ENCODE data around the gene STK11.
A peak's percentile ranks its signal among the peaks of the same experiment; 100 is the strongest.
"Not testable (repeated sequence)": the region's sequence is repeated elsewhere in the genome, so short reads cannot be mapped to it uniquely, and the experiment has no call there.

STK11 gene

GRCh38 chr19:1243768-1244692 lies 38.5 kb downstream of the STK11 start:
- Histone ChIP-seq H3K4me3 (ENCODE audit: low read depth, low read length) (no peak overlapping the region), H3K9ac (ENCODE audit: low read depth, low read length) (no peak overlapping the region)

GRCh38 chr19:1244693-1245451 lies 39.3 kb downstream of the STK11 start:
- H3K9me3 ChIP-seq (ENCODE audit: control insufficient read depth, insufficient read depth, low read length), result no peaks in the 10 kb centered on the region
- H3K27ac ChIP-seq (ENCODE audit: low read depth, low read length), result peak overlapping the region; percentile 58
- 0 out of 2 replicates have a peak, but pooled peaks cover under 1% of the 10 kb centered on the region for H3K4me1 ChIP-seq (ENCODE audit: control insufficient read depth, insufficient read depth, low read length)
- no peaks in the 10 kb centered on the region for H3K27me3 ChIP-seq (ENCODE audit: control insufficient read depth, insufficient read depth, low read length)
- H3K9ac ChIP-seq (ENCODE audit: low read depth, low read length), result no peak overlapping the region
- H3K4me3 ChIP-seq (ENCODE audit: low read depth, low read length), result no peak overlapping the region
- H3K36me3 ChIP-seq (ENCODE audit: control insufficient read depth, insufficient read depth, low read length), result no peaks in the 10 kb centered on the region

More at GRCh38 chr19:1243768-1244692, 38.5 kb downstream of the STK11 start:
- Histone ChIP-seq H3K9me3 (ENCODE audit: control insufficient read depth, insufficient read depth, low read length) (no peaks in the 10 kb centered on the region), H3K27me3 (ENCODE audit: control insufficient read depth, insufficient read depth, low read length) (no peaks in the 10 kb centered on the region), H3K4me1 (ENCODE audit: control insufficient read depth, insufficient read depth, low read length) (0 out of 2 replicates have a peak, but pooled peaks cover 2% of the 10 kb centered on the region), H3K27ac (ENCODE audit: low read depth, low read length) (peak overlapping the region; percentile 58), H3K36me3 (ENCODE audit: control insufficient read depth, insufficient read depth, low read length) (no peaks in the 10 kb centered on the region)

GRCh38 chr19:1245494-1246264 lies 40.1 kb downstream of the STK11 start:
- no peak overlapping the region for H3K9ac ChIP-seq (ENCODE audit: low read depth, low read length)
- H3K9me3 ChIP-seq (ENCODE audit: control insufficient read depth, insufficient read depth, low read length), result no peaks in the 10 kb centered on the region
- H3K27ac ChIP-seq (ENCODE audit: low read depth, low read length), result no peak overlapping the region
- H3K4me3 ChIP-seq (ENCODE audit: low read depth, low read length), result no peak overlapping the region
- H3K27me3 ChIP-seq (ENCODE audit: control insufficient read depth, insufficient read depth, low read length), result no peaks in the 10 kb centered on the region
- no peaks in the 10 kb centered on the region for H3K4me1 ChIP-seq (ENCODE audit: control insufficient read depth, insufficient read depth, low read length)
- H3K36me3 ChIP-seq (ENCODE audit: control insufficient read depth, insufficient read depth, low read length), result no peaks in the 10 kb centered on the region

- not testable (repeated sequence) for H3K36me3 ChIP-seq (ENCODE audit: control insufficient read depth, insufficient read depth, low read length); H3K27ac ChIP-seq (ENCODE audit: low read depth, low read length); H3K9me3 ChIP-seq (ENCODE audit: control insufficient read depth, insufficient read depth, low read length); H3K9ac ChIP-seq (ENCODE audit: low read depth, low read length); H3K27me3 ChIP-seq (ENCODE audit: control insufficient read depth, insufficient read depth, low read length); H3K4me1 ChIP-seq (ENCODE audit: control insufficient read depth, insufficient read depth, low read length); H3K4me3 ChIP-seq (ENCODE audit: low read depth, low read length)
These were observed 40.9 kb downstream of the STK11 start for GRCh38 chr19:1246265-1247087.

GRCh38 chr19:1247748-1248138 lies 42.2 kb downstream of the STK11 start:
- H3K4me1 ChIP-seq (ENCODE audit: control insufficient read depth, insufficient read depth, low read length), result no peaks in the 10 kb centered on the region
- no peaks in the 10 kb centered on the region for H3K9me3 ChIP-seq (ENCODE audit: control insufficient read depth, insufficient read depth, low read length)
- H3K4me3 ChIP-seq (ENCODE audit: low read depth, low read length), result peak overlapping the region; percentile 92; the same call in 1 of the 2 replicates
- H3K27ac ChIP-seq (ENCODE audit: low read depth, low read length), result peak overlapping the region; percentile 99
- H3K36me3 ChIP-seq (ENCODE audit: control insufficient read depth, insufficient read depth, low read length), result peaks cover 9% of the 10 kb centered on the region
- H3K27me3 ChIP-seq (ENCODE audit: control insufficient read depth, insufficient read depth, low read length), result no peaks in the 10 kb centered on the region
- no peak overlapping the region for H3K9ac ChIP-seq (ENCODE audit: low read depth, low read length)

DNA sequence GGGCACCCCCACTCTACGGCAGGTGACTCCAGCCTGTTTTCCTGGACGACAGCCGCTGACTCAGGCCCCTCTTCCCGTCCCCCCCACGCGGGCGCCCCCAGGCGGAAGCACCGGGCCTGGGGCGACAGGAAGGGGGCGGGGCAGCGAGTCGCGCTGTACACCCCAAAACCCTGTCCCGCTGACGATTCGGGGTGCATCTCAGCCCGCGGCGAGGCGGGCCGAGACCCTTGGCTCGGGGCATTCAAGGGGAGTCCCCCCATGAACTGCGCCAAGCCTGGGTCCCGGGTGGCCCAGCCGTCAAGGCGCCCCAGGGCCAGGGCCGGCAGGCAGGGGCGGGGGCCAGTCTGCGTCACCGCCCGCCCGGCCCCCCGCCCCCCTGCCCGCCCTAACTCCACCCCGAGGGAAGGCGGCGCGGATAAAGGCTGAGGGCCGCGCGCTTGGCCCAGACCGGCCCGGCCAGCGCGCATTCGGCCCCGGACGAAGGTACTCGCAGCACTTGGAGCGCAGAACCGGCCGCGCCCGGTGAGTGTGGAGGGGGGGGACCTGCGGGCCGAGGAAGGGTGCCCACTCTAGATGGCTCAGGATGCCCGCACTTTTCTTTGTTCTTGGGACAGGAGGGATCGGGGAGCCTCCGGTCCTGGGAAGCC lies 42.7 kb downstream of the STK11 start, which contains the start of gene MIDN:
MIDN (plus strand) TSS at position 445 of the 647 bp plus-strand sequence. CDS start 1,714 bp downstream, outside the sequence.
- Histone ChIP-seq H3K4me3 (ENCODE audit: low read depth, low read length) (peak within 1 kb of the TSS; percentile 92), H3K9me3 (ENCODE audit: control insufficient read depth, insufficient read depth, low read length) (no peaks in the 10 kb centered on the region), H3K27me3 (ENCODE audit: control insufficient read depth, insufficient read depth, low read length) (no peaks in the 10 kb centered on the region), H3K9ac (ENCODE audit: low read depth, low read length) (peak within 1 kb of the TSS; percentile 94), H3K27ac (ENCODE audit: low read depth, low read length) (peak within 1 kb of the TSS; percentile 99), H3K4me1 (ENCODE audit: control insufficient read depth, insufficient read depth, low read length) (no peaks in the 10 kb centered on the region), H3K36me3 (ENCODE audit: control insufficient read depth, insufficient read depth, low read length) (peaks cover 10% of the 10 kb centered on the region)

- H3K4me1 ChIP-seq (ENCODE audit: control insufficient read depth, insufficient read depth, low read length), result no peaks in the 10 kb centered on the region
- peak overlapping the region; percentile 99 for H3K27ac ChIP-seq (ENCODE audit: low read depth, low read length)
- H3K4me3 ChIP-seq (ENCODE audit: low read depth, low read length), result peak overlapping the region; percentile 92
- H3K27me3 ChIP-seq (ENCODE audit: control insufficient read depth, insufficient read depth, low read length), result no peaks in the 10 kb centered on the region
- peak overlapping the region; percentile 94 for H3K9ac ChIP-seq (ENCODE audit: low read depth, low read length)
- H3K9me3 ChIP-seq (ENCODE audit: control insufficient read depth, insufficient read depth, low read length), result no peaks in the 10 kb centered on the region
- H3K36me3 ChIP-seq (ENCODE audit: control insufficient read depth, insufficient read depth, low read length), result peaks cover 16% of the 10 kb centered on the region
These were observed 43.3 kb downstream of the STK11 start for GRCh38 chr19:1248786-1249297.

- Histone ChIP-seq H3K9me3 (ENCODE audit: control insufficient read depth, insufficient read depth, low read length) (no peaks in the 10 kb centered on the region), H3K4me1 (ENCODE audit: control insufficient read depth, insufficient read depth, low read length) (no peaks in the 10 kb centered on the region), H3K36me3 (ENCODE audit: control insufficient read depth, insufficient read depth, low read length) (peaks cover 22% of the 10 kb centered on the region), H3K27me3 (ENCODE audit: control insufficient read depth, insufficient read depth, low read length) (no peaks in the 10 kb centered on the region), H3K27ac (ENCODE audit: low read depth, low read length) (peak overlapping the region; percentile 99), H3K4me3 (ENCODE audit: low read depth, low read length) (peak overlapping the region; percentile 92), H3K9ac (ENCODE audit: low read depth, low read length) (peak overlapping the region; percentile 94; the same call in 1 of the 2 replicates)
These were observed 43.9 kb downstream of the STK11 start for GRCh38 chr19:1249298-1249989.

DNA sequence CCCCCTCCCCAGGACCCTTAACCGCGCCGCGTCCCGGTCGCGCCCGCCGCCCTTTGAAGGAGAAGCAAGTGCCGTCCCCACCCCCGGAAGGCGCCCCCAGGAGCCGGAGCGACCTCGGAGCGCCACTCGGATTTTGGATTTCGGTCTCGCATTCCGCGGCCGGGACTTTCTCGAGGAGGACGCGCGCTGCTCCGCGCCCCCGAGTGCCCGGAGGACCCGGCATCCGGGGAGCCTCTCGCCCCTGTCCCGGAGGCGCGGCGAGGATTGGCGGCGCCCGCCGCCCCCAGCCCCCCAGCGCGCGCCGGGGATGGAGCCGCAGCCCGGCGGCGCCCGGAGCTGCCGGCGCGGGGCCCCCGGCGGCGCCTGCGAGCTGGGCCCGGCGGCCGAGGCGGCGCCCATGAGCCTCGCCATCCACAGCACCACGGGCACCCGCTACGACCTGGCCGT lies 44.4 kb downstream of the STK11 start:
- no peaks in the 10 kb centered on the region for H3K9me3 ChIP-seq (ENCODE audit: control insufficient read depth, insufficient read depth, low read length)
- H3K27me3 ChIP-seq (ENCODE audit: control insufficient read depth, insufficient read depth, low read length), result no peaks in the 10 kb centered on the region
- H3K27ac ChIP-seq (ENCODE audit: low read depth, low read length), result peak overlapping the region; percentile 89
- no peaks in the 10 kb centered on the region; the same call in 1 of the 2 replicates for H3K4me1 ChIP-seq (ENCODE audit: control insufficient read depth, insufficient read depth, low read length)
- H3K9ac ChIP-seq (ENCODE audit: low read depth, low read length), result peak overlapping the region; percentile 78
- peak overlapping the region; percentile 91 for H3K4me3 ChIP-seq (ENCODE audit: low read depth, low read length)
- peaks cover 28% of the 10 kb centered on the region for H3K36me3 ChIP-seq (ENCODE audit: control insufficient read depth, insufficient read depth, low read length)

Data from HUES48 (cell line).